Thymus (tissue), 11 donors: Measurements from ENCODE around the gene RAD51B. TPM values are rescaled to one million over a fixed set of nuclear protein-coding genes. Genes with fewer than 3 reads are reported as not detected.

Experiments
- DNase-seq, 9 donors: peaks; one replicate each; pipeline ENCODE4 v3.0.0-alpha.2; 2013; ENCODE audit warnings: low spot score in 9 of 9, low read depth in 6 of 9, missing footprints in 1 of 9
- H3K27ac ChIP-seq, 2 donors: one replicate each; pipeline ENCODE4 v1.5.1; 2013; ENCODE audit warnings: control low read depth in 1 of 2, low read depth in 1 of 2, low read length in 1 of 2, mild to moderate bottlenecking in 1 of 2, moderate library complexity in 1 of 2
- H3K27me3 ChIP-seq, 2 donors: one replicate each; pipeline ENCODE4 v1.5.1; 2013; ENCODE audit warnings: low read length in 1 of 2; ENCODE audit not compliant: control insufficient read depth in 2 of 2, insufficient read depth in 1 of 2
- H3K36me3 ChIP-seq, 2 donors: one replicate each; pipeline ENCODE4 v1.5.1; 2013; ENCODE audit warnings: low read length in 1 of 2, mild to moderate bottlenecking in 1 of 2, moderate library complexity in 1 of 2; ENCODE audit not compliant: control insufficient read depth in 2 of 2, insufficient read depth in 2 of 2
- H3K4me1 ChIP-seq, 2 donors: one replicate each; pipeline ENCODE4 v1.5.1; 2013; ENCODE audit warnings: low read length in 2 of 2; ENCODE audit not compliant: control insufficient read depth in 2 of 2, insufficient read depth in 2 of 2
- H3K4me3 ChIP-seq, 2 donors: one replicate each; pipeline ENCODE4 v1.5.1; 2013; ENCODE audit warnings: low read length in 2 of 2, control low read depth in 1 of 2, mild to moderate bottlenecking in 1 of 2
- H3K9me3 ChIP-seq, 2 donors: one replicate each; pipeline ENCODE4 v1.5.1; 2013; ENCODE audit warnings: low read length in 1 of 2, mild to moderate bottlenecking in 1 of 2; ENCODE audit not compliant: control insufficient read depth in 2 of 2, insufficient read depth in 1 of 2
- whole genome bisulfite sequencing: extraction: QIAGEN DNeasy Blood & Tissue Kit; methylation state at CpG from one replicate; pipeline ENCODE4 v1.1.7; 2013; 5-methylcytosine and 5-hydroxymethylcytosine counted together
- polyA plus RNA-seq: library from polyadenylated mRNA; stranded (reverse); fragments of 200-250 nt; gene quantifications from one replicate; pipeline ENCODE4 v1.2.3, GENCODE V29; 2013
- total RNA-seq: library from RNA; stranded (reverse); fragments of 120-200 nt; gene quantifications from one replicate; pipeline ENCODE4 v1.2.4, GENCODE V29; 2013
- donor health status: healthy.

The RAD51B gene
- total and polyA plus RNA-seq, 2 donors = 7.8 to 17.8 TPM

- 95% methylated on average over 7 of the region's 7 CpGs for WGBS
- DNase-seq = peak in 1 of 9 donors; percentile 34
- Histone ChIP-seq H3K4me1 (peaks cover 3 to 19% of the 10 kb centered on the region in 2 donors), H3K4me3 (no peak overlapping the region), H3K9me3 (peaks cover 0 to 4% of the 10 kb centered on the region in 2 donors), H3K36me3 (no peaks in the 10 kb centered on the region), H3K27me3 (no peaks in the 10 kb centered on the region), H3K27ac (no peak overlapping the region)
These were observed 895.7 kb downstream of the RAD51B start for GRCh38 chr14:68714991-68715924.

- H3K36me3 ChIP-seq = no peaks in the 10 kb centered on the region
- H3K27ac ChIP-seq = no peak overlapping the region
- 98% methylated on average over 4 of the region's 4 CpGs for WGBS
- peaks cover 0 to 5% of the 10 kb centered on the region in 2 donors for H3K9me3 ChIP-seq
- no peak overlapping the region for H3K4me3 ChIP-seq
- DNase-seq = no peak
- H3K4me1 ChIP-seq = peaks cover 3 to 13% of the 10 kb centered on the region in 2 donors
- H3K27me3 ChIP-seq = no peaks in the 10 kb centered on the region
These were observed 897.1 kb downstream of the RAD51B start for GRCh38 chr14:68716698-68717097.

GRCh38 chr14:68718023-68718990 is 898.7 kb downstream of the RAD51B start:
- Histone ChIP-seq H3K4me1 (no peaks in the 10 kb centered on the region), H3K4me3 (no peak overlapping the region), H3K36me3 (no peaks in the 10 kb centered on the region), H3K9me3 (peaks cover 0 to 3% of the 10 kb centered on the region in 2 donors), H3K27ac (no peak overlapping the region), H3K27me3 (no peaks in the 10 kb centered on the region)
- 94% methylated on average over 8 of the region's 8 CpGs for WGBS
- DNase-seq = no peak

- peak in 1 of 9 donors; percentile 34 for DNase-seq
- Histone ChIP-seq H3K36me3 (no peaks in the 10 kb centered on the region), H3K4me1 (peaks cover 0 to 3% of the 10 kb centered on the region in 2 donors), H3K9me3 (peaks cover 0 to 3% of the 10 kb centered on the region in 2 donors), H3K27me3 (no peaks in the 10 kb centered on the region), H3K27ac (no peak overlapping the region), H3K4me3 (no peak overlapping the region)
- 62% methylated on average over 5 of the region's 5 CpGs for WGBS
These were observed 900.2 kb downstream of the RAD51B start for GRCh38 chr14:68719634-68720384.

GRCh38 chr14:68722186-68722585 is 902.6 kb downstream of the RAD51B start:
- DNase-seq = no peak
- Histone ChIP-seq H3K27me3 (no peaks in the 10 kb centered on the region), H3K27ac (no peak overlapping the region), H3K4me3 (no peak overlapping the region), H3K4me1 (peaks cover 0 to 3% of the 10 kb centered on the region in 2 donors), H3K36me3 (no peaks in the 10 kb centered on the region), H3K9me3 (peaks cover 0 to 3% of the 10 kb centered on the region in 2 donors)
- WGBS = 97% methylated on average over 2 of the region's 2 CpGs

GRCh38 chr14:68722968-68723566 is 903.5 kb downstream of the RAD51B start:
- Histone ChIP-seq H3K9me3 (peaks cover 0 to 3% of the 10 kb centered on the region in 2 donors), H3K27ac (no peak overlapping the region), H3K36me3 (no peaks in the 10 kb centered on the region), H3K27me3 (no peaks in the 10 kb centered on the region), H3K4me3 (no peak overlapping the region), H3K4me1 (peaks cover 0 to 3% of the 10 kb centered on the region in 2 donors)
- DNase-seq = no peak
- WGBS = 99% methylated on average over 5 of the region's 5 CpGs

GRCh38 chr14:68723808-68724268 is 904.3 kb downstream of the RAD51B start:
- H3K27ac ChIP-seq = no peak overlapping the region
- H3K36me3 ChIP-seq = no peaks in the 10 kb centered on the region
- WGBS = 70% methylated on average over 3 of the region's 3 CpGs
- peaks cover 0 to 3% of the 10 kb centered on the region in 2 donors for H3K4me1 ChIP-seq
- no peaks in the 10 kb centered on the region for H3K27me3 ChIP-seq
- H3K9me3 ChIP-seq = peaks cover 0 to 3% of the 10 kb centered on the region in 2 donors
- no peak for DNase-seq
- H3K4me3 ChIP-seq = no peak overlapping the region

GRCh38 chr14:68724914-68725313 is 905.3 kb downstream of the RAD51B start:
- no peak for DNase-seq
- Histone ChIP-seq H3K27me3 (no peaks in the 10 kb centered on the region), H3K27ac (no peak overlapping the region), H3K4me1 (peaks cover 0 to 3% of the 10 kb centered on the region in 2 donors), H3K36me3 (no peaks in the 10 kb centered on the region), H3K4me3 (no peak overlapping the region), H3K9me3 (peaks cover 0 to 3% of the 10 kb centered on the region in 2 donors)
- 98% methylated on average over 3 of the region's 3 CpGs for WGBS
